ENCODE data around the gene NAALADL2.

DNA sequence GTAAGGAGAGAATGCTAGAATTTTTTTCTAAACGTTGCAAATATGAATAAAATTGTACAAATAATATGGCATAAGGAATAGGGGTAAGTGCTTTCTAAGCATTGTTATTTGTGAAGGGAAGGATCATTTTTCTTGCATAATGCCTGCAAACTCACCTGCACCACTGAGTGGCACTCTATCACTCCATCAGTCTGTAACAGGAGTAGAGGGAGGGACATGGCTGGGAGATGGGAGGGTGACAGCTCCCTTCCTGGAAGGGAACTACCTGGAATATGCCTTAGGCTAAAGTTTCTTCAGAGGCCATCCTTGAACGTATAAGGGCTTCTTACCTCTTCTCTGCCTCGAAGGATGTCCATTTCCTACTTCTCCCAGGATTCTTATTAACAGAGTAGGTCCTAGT is 3.0 kb downstream of the NAALADL2 start:
- TF ChIP-seq, protein P1, sequence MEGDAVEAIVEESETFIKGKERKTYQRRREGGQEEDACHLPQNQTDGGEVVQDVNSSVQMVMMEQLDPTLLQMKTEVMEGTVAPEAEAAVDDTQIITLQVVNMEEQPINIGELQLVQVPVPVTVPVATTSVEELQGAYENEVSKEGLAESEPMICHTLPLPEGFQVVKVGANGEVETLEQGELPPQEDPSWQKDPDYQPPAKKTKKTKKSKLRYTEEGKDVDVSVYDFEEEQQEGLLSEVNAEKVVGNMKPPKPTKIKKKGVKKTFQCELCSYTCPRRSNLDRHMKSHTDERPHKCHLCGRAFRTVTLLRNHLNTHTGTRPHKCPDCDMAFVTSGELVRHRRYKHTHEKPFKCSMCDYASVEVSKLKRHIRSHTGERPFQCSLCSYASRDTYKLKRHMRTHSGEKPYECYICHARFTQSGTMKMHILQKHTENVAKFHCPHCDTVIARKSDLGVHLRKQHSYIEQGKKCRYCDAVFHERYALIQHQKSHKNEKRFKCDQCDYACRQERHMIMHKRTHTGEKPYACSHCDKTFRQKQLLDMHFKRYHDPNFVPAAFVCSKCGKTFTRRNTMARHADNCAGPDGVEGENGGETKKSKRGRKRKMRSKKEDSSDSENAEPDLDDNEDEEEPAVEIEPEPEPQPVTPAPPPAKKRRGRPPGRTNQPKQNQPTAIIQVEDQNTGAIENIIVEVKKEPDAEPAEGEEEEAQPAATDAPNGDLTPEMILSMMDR (IDR thresholded peaks at IDR 0.05; ENCODE audit: poor library complexity): peak; percentile 41
- TF ChIP-seq EZH2phosphoT487 (IDR thresholded peaks at IDR 0.05; ENCODE audit: low read depth, severe bottlenecking, unreplicated experiment): no peak
- no peak for TF ChIP-seq EZH2 (IDR thresholded peaks at IDR 0.05; ENCODE audit: borderline replicate concordance)

All from hepatocyte (in vitro differentiated cells).